Spleen (tissue), 7 donors: ENCODE measurements around the gene ADH7.

Source experiments
- POLR2A ChIP-seq, 3 donors: fragments of 450-650 bp; IDR thresholded peaks; one replicate each; pipeline ENCODE4 v1.5.1; 2017; ENCODE audit warnings: antibody characterized with exemption in 3 of 3, mild to moderate bottlenecking in 1 of 3
- POLR2AphosphoS5 ChIP-seq, 3 donors: sonication (generic); formaldehyde crosslinking; IDR thresholded peaks; one replicate each; pipeline ENCODE4 v1.5.1; 2017; ENCODE audit warnings: antibody characterized with exemption in 3 of 3
- TF ChIP-seq, protein P1 (sequence below), 11 experiments: fragments of 200-600 bp in 7 of 11; fragments of 450-650 bp in 4 of 11; sonication (generic) in 4 of 11; IDR thresholded peaks in 8 of 11; conservative IDR thresholded peaks in 3 of 11; 1 replicate in 7 of 11; 2 replicates in 4 of 11; pipeline versions ENCODE4 v1.4.0 to v1.8.0; 2016 to 2021; ENCODE audit warnings: antibody characterized with exemption in 11 of 11, inconsistent platforms in 4 of 11, mild to moderate bottlenecking in 1 of 11
- donor health status: DM: no; HTN: no; CAD: no; lungs with moderate emphysema.
- donor health status: DM: no; HTN: no; CAD: no.
- donor health status: DM: no; HTN: no; CAD: no.

GRCh38 chr4:99382745-99383360 lies 52.3 kb downstream of the ADH7 start:
- no peak for TF ChIP-seq POLR2AphosphoS5 (IDR thresholded peaks at IDR 0.05)
- TF ChIP-seq, protein P1, sequence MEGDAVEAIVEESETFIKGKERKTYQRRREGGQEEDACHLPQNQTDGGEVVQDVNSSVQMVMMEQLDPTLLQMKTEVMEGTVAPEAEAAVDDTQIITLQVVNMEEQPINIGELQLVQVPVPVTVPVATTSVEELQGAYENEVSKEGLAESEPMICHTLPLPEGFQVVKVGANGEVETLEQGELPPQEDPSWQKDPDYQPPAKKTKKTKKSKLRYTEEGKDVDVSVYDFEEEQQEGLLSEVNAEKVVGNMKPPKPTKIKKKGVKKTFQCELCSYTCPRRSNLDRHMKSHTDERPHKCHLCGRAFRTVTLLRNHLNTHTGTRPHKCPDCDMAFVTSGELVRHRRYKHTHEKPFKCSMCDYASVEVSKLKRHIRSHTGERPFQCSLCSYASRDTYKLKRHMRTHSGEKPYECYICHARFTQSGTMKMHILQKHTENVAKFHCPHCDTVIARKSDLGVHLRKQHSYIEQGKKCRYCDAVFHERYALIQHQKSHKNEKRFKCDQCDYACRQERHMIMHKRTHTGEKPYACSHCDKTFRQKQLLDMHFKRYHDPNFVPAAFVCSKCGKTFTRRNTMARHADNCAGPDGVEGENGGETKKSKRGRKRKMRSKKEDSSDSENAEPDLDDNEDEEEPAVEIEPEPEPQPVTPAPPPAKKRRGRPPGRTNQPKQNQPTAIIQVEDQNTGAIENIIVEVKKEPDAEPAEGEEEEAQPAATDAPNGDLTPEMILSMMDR (IDR thresholded peaks at IDR 0.05 in 8 of 11, conservative IDR thresholded peaks at IDR 0.05 in 3 of 11) = no peak
- TF ChIP-seq POLR2A (IDR thresholded peaks at IDR 0.05) = no peak
